ENCODE data around the gene EBF3.

Gene EBF3

DNA sequence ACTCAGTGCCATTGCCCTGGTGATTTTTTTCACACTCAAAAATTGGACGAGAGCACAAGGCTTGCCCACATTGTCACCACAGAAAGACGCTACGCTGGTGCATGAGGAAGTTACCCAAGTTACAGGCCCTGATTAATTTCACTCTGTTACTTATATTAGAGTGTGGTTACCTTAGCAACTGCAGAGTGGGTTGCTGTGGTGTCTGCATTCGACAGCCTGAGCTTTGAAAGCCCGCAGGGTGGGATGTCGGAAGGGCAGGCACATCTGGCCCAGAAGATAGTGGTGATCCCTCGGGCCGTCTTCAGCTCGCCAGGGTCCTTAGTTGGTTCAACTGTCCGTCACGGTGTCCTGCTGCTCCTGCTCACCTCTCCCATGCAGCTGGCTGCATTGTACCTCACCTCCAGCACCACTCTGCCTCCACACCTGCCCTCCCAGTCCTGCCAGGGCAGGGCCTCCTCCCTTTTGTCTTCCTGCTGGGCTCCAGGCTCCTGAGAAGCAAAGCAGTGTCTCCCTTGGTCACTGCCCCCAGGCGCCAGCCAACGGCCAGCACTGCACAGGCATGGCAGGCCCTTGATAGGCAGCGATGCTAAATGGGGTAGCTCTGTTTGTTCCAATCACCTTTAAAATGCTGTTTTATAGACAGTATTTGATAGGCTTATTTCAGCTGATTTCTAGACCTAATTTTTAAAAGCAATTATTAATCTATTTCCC lies 167.2 kb downstream of the EBF3 start:
- ATAC-seq (ENCODE audit: insufficient read depth, low read depth): no peak
- H3K36me3 ChIP-seq (ENCODE audit: insufficient read depth, low read length): no peaks in the 10 kb centered on the region
- H2AFZ ChIP-seq (ENCODE audit: low read depth, low read length): no peak overlapping the region
- H3K4me3 ChIP-seq (ENCODE audit: low read depth in 1 of 2, low read length in 2 of 2): no peak overlapping the region
- H4K20me1 ChIP-seq (ENCODE audit: insufficient read depth, low read length): no peaks in the 10 kb centered on the region
- TF ChIP-seq, protein P1, sequence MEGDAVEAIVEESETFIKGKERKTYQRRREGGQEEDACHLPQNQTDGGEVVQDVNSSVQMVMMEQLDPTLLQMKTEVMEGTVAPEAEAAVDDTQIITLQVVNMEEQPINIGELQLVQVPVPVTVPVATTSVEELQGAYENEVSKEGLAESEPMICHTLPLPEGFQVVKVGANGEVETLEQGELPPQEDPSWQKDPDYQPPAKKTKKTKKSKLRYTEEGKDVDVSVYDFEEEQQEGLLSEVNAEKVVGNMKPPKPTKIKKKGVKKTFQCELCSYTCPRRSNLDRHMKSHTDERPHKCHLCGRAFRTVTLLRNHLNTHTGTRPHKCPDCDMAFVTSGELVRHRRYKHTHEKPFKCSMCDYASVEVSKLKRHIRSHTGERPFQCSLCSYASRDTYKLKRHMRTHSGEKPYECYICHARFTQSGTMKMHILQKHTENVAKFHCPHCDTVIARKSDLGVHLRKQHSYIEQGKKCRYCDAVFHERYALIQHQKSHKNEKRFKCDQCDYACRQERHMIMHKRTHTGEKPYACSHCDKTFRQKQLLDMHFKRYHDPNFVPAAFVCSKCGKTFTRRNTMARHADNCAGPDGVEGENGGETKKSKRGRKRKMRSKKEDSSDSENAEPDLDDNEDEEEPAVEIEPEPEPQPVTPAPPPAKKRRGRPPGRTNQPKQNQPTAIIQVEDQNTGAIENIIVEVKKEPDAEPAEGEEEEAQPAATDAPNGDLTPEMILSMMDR (IDR thresholded peaks at IDR 0.05; ENCODE audit: borderline replicate concordance, extremely low read depth, low read length, poor library complexity, severe bottlenecking): no peak
- TF ChIP-seq EZH2 (IDR thresholded peaks at IDR 0.05; ENCODE audit: borderline replicate concordance, low read depth, low read length, severe bottlenecking): no peak
- H3K27me3 ChIP-seq (ENCODE audit: insufficient read depth, low read length, poor library complexity): no peaks in the 10 kb centered on the region
- H3K9me3 ChIP-seq (ENCODE audit: insufficient read depth, low read length, severe bottlenecking): no peaks in the 10 kb centered on the region
- no peak overlapping the region for H3K9ac ChIP-seq (ENCODE audit: low read depth, low read length)
- DNase-seq: no peak
- H3K79me2 ChIP-seq (ENCODE audit: insufficient read depth, low read length): no peaks in the 10 kb centered on the region
- no peak overlapping the region for H3K27ac ChIP-seq (ENCODE audit: low read length)
- H3K4me1 ChIP-seq (ENCODE audit: insufficient read depth, low read length): no peaks in the 10 kb centered on the region
- H3K4me2 ChIP-seq (ENCODE audit: insufficient read depth, low read length): no peak overlapping the region

DNA sequence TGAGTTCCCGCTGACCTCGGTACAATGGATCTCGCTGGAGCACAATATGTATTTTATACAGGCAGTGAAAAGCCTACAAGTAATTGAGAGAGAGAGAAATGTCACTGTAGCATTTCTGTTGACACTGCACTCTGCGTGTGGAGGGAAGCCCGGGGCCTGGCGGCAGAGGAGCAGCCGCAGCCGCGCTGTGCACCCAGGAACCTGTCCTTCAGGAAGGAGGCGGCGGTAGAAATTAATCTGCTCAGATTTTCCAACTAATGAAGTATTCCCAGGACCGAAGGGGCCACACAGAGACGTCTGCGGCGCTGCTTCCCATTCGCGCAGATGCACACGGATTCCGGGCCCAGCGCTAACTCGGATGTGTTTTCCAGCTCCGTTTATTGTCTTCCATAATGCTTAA lies 170.1 kb downstream of the EBF3 start:
- Histone ChIP-seq H3K4me1 (ENCODE audit: insufficient read depth, low read length) (no peaks in the 10 kb centered on the region), H3K4me3 (ENCODE audit: low read depth in 1 of 2, low read length in 2 of 2) (no peak overlapping the region), H3K4me2 (ENCODE audit: insufficient read depth, low read length) (no peak overlapping the region), H2AFZ (ENCODE audit: low read depth, low read length) (no peak overlapping the region), H3K27ac (ENCODE audit: low read length) (no peak overlapping the region), H3K9ac (ENCODE audit: low read depth, low read length) (no peak overlapping the region), H3K9me3 (ENCODE audit: insufficient read depth, low read length, severe bottlenecking) (no peaks in the 10 kb centered on the region), H4K20me1 (ENCODE audit: insufficient read depth, low read length) (no peaks in the 10 kb centered on the region), H3K36me3 (ENCODE audit: insufficient read depth, low read length) (no peaks in the 10 kb centered on the region), H3K79me2 (ENCODE audit: insufficient read depth, low read length) (no peaks in the 10 kb centered on the region), H3K27me3 (ENCODE audit: insufficient read depth, low read length, poor library complexity) (no peaks in the 10 kb centered on the region)
- ATAC-seq (ENCODE audit: insufficient read depth, low read depth) (no peak), DNase-seq (no peak)
- TF ChIP-seq EZH2 (IDR thresholded peaks at IDR 0.05; ENCODE audit: borderline replicate concordance, low read depth, low read length, severe bottlenecking): no peak
- TF ChIP-seq, protein P1 (IDR thresholded peaks at IDR 0.05; ENCODE audit: borderline replicate concordance, extremely low read depth, low read length, poor library complexity, severe bottlenecking): no peak

DNA sequence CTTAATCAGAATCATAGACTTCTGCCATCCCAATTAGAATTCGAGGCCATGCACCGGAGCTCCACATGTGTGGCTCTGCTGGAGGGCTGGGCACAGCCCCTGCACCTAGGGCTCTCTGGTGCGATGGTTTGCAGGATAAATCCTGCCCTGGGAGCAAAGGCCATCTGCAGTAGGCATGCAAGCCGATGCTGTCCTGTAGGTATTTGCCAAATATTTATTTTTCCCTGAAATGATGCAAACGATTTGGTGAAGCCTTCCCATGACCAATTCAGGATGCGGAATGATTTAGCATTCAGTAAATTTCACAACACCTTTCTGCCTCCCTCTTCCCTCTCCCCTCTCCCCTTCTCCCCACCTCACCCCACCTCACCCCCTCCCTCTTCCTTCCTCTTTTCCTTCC lies 170.6 kb downstream of the EBF3 start:
- Histone ChIP-seq H3K4me2 (ENCODE audit: insufficient read depth, low read length) (no peak overlapping the region), H3K9ac (ENCODE audit: low read depth, low read length) (no peak overlapping the region), H3K27me3 (ENCODE audit: insufficient read depth, low read length, poor library complexity) (no peaks in the 10 kb centered on the region), H4K20me1 (ENCODE audit: insufficient read depth, low read length) (no peaks in the 10 kb centered on the region), H3K9me3 (ENCODE audit: insufficient read depth, low read length, severe bottlenecking) (no peaks in the 10 kb centered on the region), H2AFZ (ENCODE audit: low read depth, low read length) (no peak overlapping the region), H3K27ac (ENCODE audit: low read length) (no peak overlapping the region), H3K4me1 (ENCODE audit: insufficient read depth, low read length) (no peaks in the 10 kb centered on the region), H3K4me3 (ENCODE audit: low read depth in 1 of 2, low read length in 2 of 2) (no peak overlapping the region), H3K79me2 (ENCODE audit: insufficient read depth, low read length) (no peaks in the 10 kb centered on the region), H3K36me3 (ENCODE audit: insufficient read depth, low read length) (no peaks in the 10 kb centered on the region)
- no peak for TF ChIP-seq EZH2 (IDR thresholded peaks at IDR 0.05; ENCODE audit: borderline replicate concordance, low read depth, low read length, severe bottlenecking)
- TF ChIP-seq, protein P1 (IDR thresholded peaks at IDR 0.05; ENCODE audit: borderline replicate concordance, extremely low read depth, low read length, poor library complexity, severe bottlenecking): no peak
- ATAC-seq (ENCODE audit: insufficient read depth, low read depth) (no peak), DNase-seq (no peak)
